GM12874 (cell line): ENCODE results near the gene AGBL4.

ENCODE experiments used
- TF ChIP-seq, protein P1 (sequence below): IDR thresholded peaks from 2 replicates; pipeline ENCODE4 v1.5.1; 2011; ENCODE audit warnings: low read depth, mild to moderate bottlenecking, control low read depth, low read length, moderate library complexity; ENCODE audit not compliant: insufficient read depth

AGBL4 gene

DNA sequence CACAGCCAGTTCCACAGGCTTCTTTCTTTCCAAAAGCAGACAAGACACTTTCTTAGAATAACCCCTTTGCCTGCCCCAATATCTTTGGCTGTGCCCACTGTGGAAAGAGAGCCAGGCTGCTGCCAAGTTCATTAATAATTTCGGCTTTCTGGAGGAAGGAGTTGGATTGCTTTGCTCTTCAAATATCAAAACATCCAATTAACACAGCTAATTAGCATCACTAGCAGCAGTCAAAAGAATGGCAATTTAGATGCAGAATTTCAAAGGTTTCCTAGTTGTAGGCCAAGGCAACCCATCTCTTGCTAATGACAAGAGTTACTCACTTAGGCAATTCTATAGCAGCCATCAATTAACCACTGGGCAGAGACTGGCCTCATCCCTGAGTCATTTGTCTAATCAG, 1460.7 kb downstream of the AGBL4 start:
- TF ChIP-seq, protein P1, sequence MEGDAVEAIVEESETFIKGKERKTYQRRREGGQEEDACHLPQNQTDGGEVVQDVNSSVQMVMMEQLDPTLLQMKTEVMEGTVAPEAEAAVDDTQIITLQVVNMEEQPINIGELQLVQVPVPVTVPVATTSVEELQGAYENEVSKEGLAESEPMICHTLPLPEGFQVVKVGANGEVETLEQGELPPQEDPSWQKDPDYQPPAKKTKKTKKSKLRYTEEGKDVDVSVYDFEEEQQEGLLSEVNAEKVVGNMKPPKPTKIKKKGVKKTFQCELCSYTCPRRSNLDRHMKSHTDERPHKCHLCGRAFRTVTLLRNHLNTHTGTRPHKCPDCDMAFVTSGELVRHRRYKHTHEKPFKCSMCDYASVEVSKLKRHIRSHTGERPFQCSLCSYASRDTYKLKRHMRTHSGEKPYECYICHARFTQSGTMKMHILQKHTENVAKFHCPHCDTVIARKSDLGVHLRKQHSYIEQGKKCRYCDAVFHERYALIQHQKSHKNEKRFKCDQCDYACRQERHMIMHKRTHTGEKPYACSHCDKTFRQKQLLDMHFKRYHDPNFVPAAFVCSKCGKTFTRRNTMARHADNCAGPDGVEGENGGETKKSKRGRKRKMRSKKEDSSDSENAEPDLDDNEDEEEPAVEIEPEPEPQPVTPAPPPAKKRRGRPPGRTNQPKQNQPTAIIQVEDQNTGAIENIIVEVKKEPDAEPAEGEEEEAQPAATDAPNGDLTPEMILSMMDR, result no peak

DNA sequence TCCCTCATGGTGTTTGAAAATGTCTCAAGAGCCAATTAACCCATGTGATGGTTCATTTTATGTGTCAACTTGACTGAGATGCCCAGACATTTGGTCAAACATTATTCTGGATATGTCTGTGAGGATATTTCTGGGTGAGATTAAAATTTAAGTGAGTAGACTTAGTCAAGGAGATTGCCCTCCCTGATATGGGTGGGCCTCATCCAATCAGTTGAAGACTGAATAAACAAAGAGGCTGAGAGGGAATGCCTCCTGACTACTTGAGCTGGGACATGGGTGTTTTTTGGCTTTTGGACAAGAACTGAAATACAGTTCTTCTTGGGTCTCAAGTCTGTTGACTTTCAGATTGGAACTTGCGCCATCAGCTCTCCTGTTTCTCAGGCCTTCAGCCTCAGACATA, 1462.3 kb downstream of the AGBL4 start:
- TF ChIP-seq, protein P1, result no peak

DNA sequence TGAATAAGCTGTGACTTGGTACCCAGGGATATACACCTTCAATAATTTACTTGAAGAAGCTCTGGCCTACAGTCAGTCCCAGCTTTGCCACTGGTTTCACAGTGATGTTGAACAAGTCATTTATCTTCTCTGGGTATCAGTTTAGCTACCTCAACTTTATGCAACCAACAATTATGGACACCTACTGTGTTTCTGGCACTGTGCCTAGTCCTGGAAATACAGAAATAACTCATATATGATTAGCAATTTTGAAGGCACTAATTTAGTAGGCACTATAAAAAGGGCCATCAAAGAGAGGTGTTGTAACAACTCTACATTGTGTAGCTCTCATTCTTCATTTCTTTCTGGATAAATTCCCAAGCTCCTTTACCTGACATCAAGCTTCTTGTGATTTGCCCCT, 1463.2 kb downstream of the AGBL4 start:
- TF ChIP-seq, protein P1, result no peak

DNA sequence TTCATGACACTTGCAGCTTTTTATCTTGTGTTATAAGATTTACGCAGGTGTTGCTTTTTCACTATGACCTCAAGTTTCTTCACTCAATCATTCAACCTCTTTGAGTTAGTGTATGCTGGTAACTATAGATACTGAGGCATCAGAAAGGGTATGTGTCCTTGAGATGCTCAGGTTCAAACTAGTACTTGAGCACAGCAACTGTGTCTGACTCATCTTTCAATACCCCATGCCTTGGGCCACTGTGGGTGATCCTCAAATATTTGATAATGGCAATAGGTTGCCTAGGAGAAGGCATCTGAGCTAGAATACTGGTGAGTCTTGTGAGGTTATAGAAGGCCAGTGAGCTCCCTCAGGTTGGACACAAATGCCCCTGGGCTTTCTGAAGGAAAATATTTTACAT, 1463.6 kb downstream of the AGBL4 start:
- TF ChIP-seq, protein P1, result no peak

DNA sequence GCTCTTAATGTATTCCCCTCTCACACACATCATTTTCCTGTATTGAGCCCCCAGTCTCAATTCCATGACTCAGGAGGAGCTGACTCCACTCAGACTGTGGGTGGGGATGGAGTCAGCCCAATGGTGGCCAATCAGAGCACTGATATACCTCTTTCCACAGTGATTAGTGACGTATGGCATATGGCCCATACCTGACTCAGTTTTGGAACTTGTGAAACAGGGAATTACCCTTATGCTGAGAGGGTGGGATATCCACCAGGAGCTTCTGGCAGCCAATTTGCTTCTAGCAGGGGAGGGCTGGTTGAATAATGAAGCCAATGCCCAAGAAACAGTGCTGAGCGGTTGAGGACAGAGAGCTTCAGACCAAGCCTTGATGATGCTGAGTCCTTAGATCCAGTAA, 1465.4 kb downstream of the AGBL4 start:
- TF ChIP-seq, protein P1, result no peak

DNA sequence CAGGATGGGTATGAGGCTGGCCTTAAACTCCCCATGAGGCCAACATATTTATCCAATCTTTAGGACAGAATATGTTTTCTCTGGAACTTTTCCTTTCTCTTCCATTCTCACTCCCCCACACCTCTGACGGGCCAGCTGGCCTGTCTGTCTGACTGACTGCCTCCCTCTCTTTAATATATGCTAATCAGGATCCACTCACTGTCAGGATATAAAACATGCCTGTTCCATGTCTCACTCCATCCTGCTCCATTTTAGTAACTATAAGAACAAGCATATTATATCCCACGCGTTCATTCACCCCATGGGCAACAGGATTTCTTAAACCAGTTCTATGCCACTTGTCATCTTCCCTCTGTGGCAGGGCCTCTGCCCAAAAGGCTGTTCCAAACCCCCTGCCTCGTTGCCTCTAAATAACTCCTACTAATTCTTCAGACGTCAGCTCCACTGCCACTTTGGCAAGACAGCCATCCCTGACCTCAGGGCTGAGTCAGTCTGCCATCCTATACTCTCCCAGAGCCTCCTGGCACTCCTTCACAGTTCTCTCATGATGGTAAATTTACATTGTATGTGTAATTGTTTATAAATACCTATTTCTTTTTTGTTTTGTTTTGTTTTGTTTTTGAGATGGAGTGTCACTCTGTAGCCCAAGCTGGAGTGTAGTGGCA, 1467.4 kb downstream of the AGBL4 start:
- TF ChIP-seq, protein P1, result no peak

DNA sequence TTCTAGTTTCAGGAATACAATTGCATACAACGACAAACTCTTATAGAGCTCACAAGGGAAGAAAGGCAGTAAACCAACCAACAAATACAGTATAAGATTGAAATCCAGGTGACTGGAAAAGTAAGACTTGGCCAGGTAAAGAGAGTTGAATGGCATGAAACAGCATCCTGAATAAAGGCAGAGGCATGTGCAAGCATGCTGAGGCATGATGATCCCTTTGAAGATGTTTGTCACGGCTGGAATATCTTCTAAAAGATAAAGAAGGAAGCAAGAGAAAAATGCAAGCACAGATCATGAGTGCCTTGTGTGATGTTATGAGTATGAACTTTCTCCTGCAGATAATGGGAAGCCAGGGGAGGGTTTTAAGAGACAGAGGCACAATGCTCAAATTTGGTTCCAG, 1468.5 kb downstream of the AGBL4 start:
- TF ChIP-seq, protein P1, result no peak
